SIG-M5 treated with dmso at 0.1 percent for 504 hours (cell line): ENCODE results near the gene RAF1.

Experiments used
- DNase-seq: peaks from one replicate; lab custom pipeline; 2025; ENCODE audit not compliant: unreplicated experiment; lab: John Stamatoyannopoulos, UW

RAF1 gene

DNA sequence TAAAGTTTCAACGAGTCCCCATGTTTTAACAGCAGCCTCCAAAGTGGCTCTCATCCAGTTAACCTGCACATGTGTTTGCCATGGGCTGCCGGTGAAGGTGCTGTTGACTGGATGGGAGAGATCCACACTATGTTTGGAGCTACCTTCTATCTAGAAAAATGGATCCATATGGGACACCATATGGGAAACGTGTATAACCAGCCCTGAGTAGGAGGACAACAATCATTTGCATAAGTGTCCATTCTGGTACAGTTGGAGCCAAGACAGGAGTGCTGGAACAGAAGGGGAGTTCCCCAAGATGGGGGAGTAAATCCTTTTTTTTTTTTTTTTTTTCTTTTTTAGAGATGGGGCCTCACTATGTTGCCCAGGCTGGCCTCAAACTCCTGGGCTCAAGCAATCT lies 70.4 kb downstream of the RAF1 start:
- no peak for DNase-seq

GRCh38 chr3:12591997-12592715 lies 71.8 kb downstream of the RAF1 start:
- DNase-seq = no peak

GRCh38 chr3:12591456-12591855 lies 72.5 kb downstream of the RAF1 start:
- no peak for DNase-seq

- peak; percentile 18 for DNase-seq
Measured at GRCh38 chr3:12590096-12590495, 73.8 kb downstream of the RAF1 start.

GRCh38 chr3:12588039-12589009 lies 75.6 kb downstream of the RAF1 start:
- DNase-seq = no peak

- DNase-seq = no peak
Measured at GRCh38 chr3:12586403-12586802, 77.5 kb downstream of the RAF1 start.

DNA sequence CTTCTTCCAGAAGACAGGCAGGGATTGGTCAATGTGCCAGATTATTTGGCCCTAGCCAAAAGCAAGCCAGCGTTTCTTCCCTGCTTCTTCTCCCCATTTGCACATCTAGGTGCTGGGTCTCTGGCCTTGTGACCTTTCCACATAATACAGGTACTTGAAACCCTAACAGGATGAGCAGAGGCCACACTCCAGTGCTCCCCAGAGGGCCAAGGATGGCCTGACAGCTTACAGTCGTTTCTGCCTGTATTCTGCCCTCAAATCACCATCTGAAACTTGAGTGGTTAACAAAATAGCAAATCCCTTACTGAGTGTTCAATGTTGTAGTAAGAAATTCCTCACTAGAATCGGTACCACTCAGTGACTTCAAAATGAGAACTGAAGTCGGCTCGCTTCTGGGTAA lies 77.9 kb downstream of the RAF1 start:
- DNase-seq = no peak

GRCh38 chr3:12585181-12585580 lies 78.7 kb downstream of the RAF1 start:
- DNase-seq = no peak

GRCh38 chr3:12584083-12584482 lies 79.8 kb downstream of the RAF1 start:
- no peak for DNase-seq

DNA sequence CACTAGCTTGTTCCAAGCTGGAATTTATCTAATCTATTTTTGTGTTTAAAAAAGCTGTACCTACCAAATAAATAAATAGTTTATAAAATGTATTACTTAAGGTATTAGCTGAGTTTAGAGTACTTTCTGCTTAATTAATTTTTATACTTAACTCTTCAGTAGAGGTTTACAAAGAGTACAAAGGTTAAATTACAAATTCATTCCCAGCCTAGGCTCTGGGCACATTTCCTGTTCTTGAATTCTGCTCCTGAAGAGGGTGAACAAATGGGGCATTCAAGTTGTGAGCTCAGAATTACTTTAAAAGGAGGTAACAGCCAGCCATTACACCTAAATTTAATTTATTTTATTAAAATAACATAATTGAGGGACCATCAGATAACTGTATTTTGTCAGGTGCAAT lies 80.6 kb downstream of the RAF1 start:
- no peak for DNase-seq

GRCh38 chr3:12582730-12583129 lies 81.2 kb downstream of the RAF1 start:
- DNase-seq = no peak

GRCh38 chr3:12579905-12580304 lies 84.0 kb downstream of the RAF1 start:
- DNase-seq = no peak

- DNase-seq = no peak
Measured at GRCh38 chr3:12579456-12579855, 84.5 kb downstream of the RAF1 start.

GRCh38 chr3:12578742-12579141 lies 85.2 kb downstream of the RAF1 start:
- no peak for DNase-seq

GRCh38 chr3:12577379-12577778 lies 86.5 kb downstream of the RAF1 start:
- DNase-seq = no peak

GRCh38 chr3:12574661-12575060 lies 89.3 kb downstream of the RAF1 start:
- no peak for DNase-seq

DNA sequence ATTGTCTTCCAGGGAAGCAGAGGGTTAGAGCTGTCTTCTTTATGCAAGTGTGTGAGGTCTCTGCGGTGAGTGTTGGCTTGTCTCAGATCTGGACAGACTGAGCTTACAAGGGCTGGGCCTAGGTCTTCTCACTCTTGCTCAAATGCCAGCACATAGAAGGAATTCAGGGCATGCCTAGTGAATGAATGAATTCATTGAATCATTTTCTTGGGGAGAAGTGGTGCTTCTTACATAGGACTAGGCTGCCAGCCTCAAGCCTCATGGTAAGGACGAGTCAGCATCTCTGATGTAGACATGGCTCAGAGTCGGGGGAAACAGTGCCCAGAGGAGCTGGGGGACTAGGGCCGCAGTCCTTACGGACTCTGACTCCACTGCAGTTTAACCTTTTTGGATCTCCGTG lies 89.8 kb downstream of the RAF1 start:
- DNase-seq = no peak

DNA sequence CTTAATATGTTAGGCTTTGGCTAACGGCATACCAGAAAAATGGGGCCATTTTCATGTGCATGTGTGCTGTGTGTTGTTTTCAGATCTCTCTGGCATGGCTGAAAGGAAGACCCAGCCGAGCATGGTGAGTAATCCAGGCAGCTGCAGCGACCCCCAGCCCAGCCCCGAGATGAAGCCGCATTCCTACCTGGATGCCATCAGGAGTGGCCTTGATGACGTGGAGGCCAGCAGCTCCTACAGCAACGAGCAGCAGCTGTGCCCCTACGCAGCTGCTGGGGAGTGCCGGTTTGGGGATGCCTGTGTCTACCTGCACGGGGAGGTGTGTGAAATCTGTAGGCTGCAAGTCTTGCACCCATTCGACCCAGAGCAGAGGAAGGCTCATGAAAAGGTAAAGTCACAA lies 91.9 kb downstream of the RAF1 start:
- no peak for DNase-seq

DNA sequence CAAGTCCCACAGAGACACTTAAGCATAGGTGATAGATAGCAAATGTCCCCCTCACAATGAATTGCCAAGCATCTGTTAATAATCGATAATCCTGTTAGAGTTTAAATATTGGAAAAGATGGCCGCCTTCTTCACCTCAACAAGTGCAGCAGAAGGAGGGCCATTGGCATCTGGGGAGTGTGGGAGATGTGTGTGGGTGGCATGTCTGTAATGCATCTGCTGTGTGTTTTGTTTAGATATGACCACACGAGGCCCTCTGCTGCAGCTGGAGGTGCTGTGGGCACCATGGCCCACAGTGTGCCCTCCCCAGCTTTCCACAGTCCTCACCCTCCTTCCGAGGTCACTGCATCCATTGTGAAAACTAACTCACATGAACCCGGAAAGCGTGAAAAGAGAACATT lies 94.1 kb downstream of the RAF1 start:
- no peak for DNase-seq

- DNase-seq = no peak
Measured at GRCh38 chr3:12568747-12569146, 95.2 kb downstream of the RAF1 start.

- no peak for DNase-seq
Measured at GRCh38 chr3:12566976-12567375, 96.9 kb downstream of the RAF1 start.

- no peak for DNase-seq
Measured at GRCh38 chr3:12562451-12562850, 101.5 kb downstream of the RAF1 start.
